ENCODE results near the gene SDF2L1.
"Not testable (repeated sequence)": the region's sequence is repeated elsewhere in the genome, so short reads cannot be mapped to it uniquely, and the experiment has no call there.

Gene SDF2L1

GRCh38 chr22:21641789-21642583 is at the start of gene SDF2L1:
Gene SDF2L1, plus strand, starts transcription at chr22:21642302. Its CDS starts 35 bp downstream, at chr22:21642337.
- TF ChIP-seq FOXP2 (optimal IDR thresholded peaks at IDR 0.05; ENCODE audit: control extremely low read depth, extremely low read length, insufficient read depth) (no peak), EZH2 (IDR thresholded peaks at IDR 0.05) (no peak), POLR2AphosphoS5 (IDR thresholded peaks at IDR 0.05; ENCODE audit: borderline replicate concordance, low read depth, low read length) (no peak; the same call in 1 of the 2 replicates)
- peak within 1 kb of the TSS; percentile 48 for H3K9ac ChIP-seq (ENCODE audit: insufficient read length)
- no peaks in the 10 kb centered on the region for H3K9me3 ChIP-seq (ENCODE audit: low read depth, low read length)
- peak; percentile 81 for DNase-seq (ENCODE audit: low read depth, low spot score)
- H3K4me3 ChIP-seq = peak within 1 kb of the TSS; percentile 83
- no peak within 1 kb of the TSS for H3K27ac ChIP-seq
- no peaks in the 10 kb centered on the region for H3K36me3 ChIP-seq (ENCODE audit: insufficient read depth, low read length)

- DNase-seq (ENCODE audit: low read depth, low spot score) = no peak
- Histone ChIP-seq H3K27ac (no peak overlapping the region), H3K36me3 (ENCODE audit: insufficient read depth, low read length) (peaks cover 50% of the 10 kb centered on the region), H3K4me3 (no peak overlapping the region), H3K9me3 (ENCODE audit: low read depth, low read length) (no peaks in the 10 kb centered on the region), H3K9ac (ENCODE audit: insufficient read length) (no peak overlapping the region)
- no peak for TF ChIP-seq EZH2 (IDR thresholded peaks at IDR 0.05)
- TF ChIP-seq POLR2AphosphoS5 (IDR thresholded peaks at IDR 0.05; ENCODE audit: borderline replicate concordance, low read depth, low read length) = no peak
- TF ChIP-seq FOXP2 (optimal IDR thresholded peaks at IDR 0.05; ENCODE audit: control extremely low read depth, extremely low read length, insufficient read depth) = no peak
Observed at GRCh38 chr22:21592422-21592821, 49.7 kb upstream of the SDF2L1 start.

- no peak overlapping the region for H3K9ac ChIP-seq (ENCODE audit: insufficient read length)
- no peak for DNase-seq (ENCODE audit: low read depth, low spot score)
- H3K36me3 ChIP-seq (ENCODE audit: insufficient read depth, low read length) = peaks cover 48% of the 10 kb centered on the region
- TF ChIP-seq EZH2 (IDR thresholded peaks at IDR 0.05) (no peak), POLR2AphosphoS5 (IDR thresholded peaks at IDR 0.05; ENCODE audit: borderline replicate concordance, low read depth, low read length) (no peak), FOXP2 (optimal IDR thresholded peaks at IDR 0.05; ENCODE audit: control extremely low read depth, extremely low read length, insufficient read depth) (no peak)
- no peak overlapping the region for H3K4me3 ChIP-seq
- no peak overlapping the region for H3K27ac ChIP-seq
- no peaks in the 10 kb centered on the region for H3K9me3 ChIP-seq (ENCODE audit: low read depth, low read length)
Observed at GRCh38 chr22:21593406-21594232, 48.5 kb upstream of the SDF2L1 start.

GRCh38 chr22:21594865-21595452 is 47.1 kb upstream of the SDF2L1 start:
- Histone ChIP-seq H3K27ac (no peak overlapping the region), H3K9me3 (ENCODE audit: low read depth, low read length) (no peaks in the 10 kb centered on the region), H3K36me3 (ENCODE audit: insufficient read depth, low read length) (peaks cover 57% of the 10 kb centered on the region), H3K4me3 (no peak overlapping the region), H3K9ac (ENCODE audit: insufficient read length) (no peak overlapping the region)
- DNase-seq (ENCODE audit: low read depth, low spot score) = no peak
- no peak for TF ChIP-seq FOXP2 (optimal IDR thresholded peaks at IDR 0.05; ENCODE audit: control extremely low read depth, extremely low read length, insufficient read depth)
- TF ChIP-seq EZH2 (IDR thresholded peaks at IDR 0.05) = no peak

- H3K27ac ChIP-seq; DNase-seq (ENCODE audit: low read depth, low spot score); H3K9me3 ChIP-seq (ENCODE audit: low read depth, low read length); H3K4me3 ChIP-seq; H3K9ac ChIP-seq (ENCODE audit: insufficient read length): not testable (repeated sequence)
- peaks cover 57% of the 10 kb centered on the region for H3K36me3 ChIP-seq (ENCODE audit: insufficient read depth, low read length)
Observed at GRCh38 chr22:21596356-21597135, 45.6 kb upstream of the SDF2L1 start.

GRCh38 chr22:21598302-21598701 is 43.8 kb upstream of the SDF2L1 start:
- DNase-seq (ENCODE audit: low read depth, low spot score) = no peak
- Histone ChIP-seq H3K27ac (no peak overlapping the region), H3K9ac (ENCODE audit: insufficient read length) (no peak overlapping the region), H3K36me3 (ENCODE audit: insufficient read depth, low read length) (peaks cover 45% of the 10 kb centered on the region), H3K9me3 (ENCODE audit: low read depth, low read length) (no peaks in the 10 kb centered on the region), H3K4me3 (no peak overlapping the region)
- TF ChIP-seq FOXP2 (optimal IDR thresholded peaks at IDR 0.05; ENCODE audit: control extremely low read depth, extremely low read length, insufficient read depth) = no peak
- TF ChIP-seq POLR2AphosphoS5 (IDR thresholded peaks at IDR 0.05; ENCODE audit: borderline replicate concordance, low read depth, low read length) = no peak
- TF ChIP-seq EZH2 (IDR thresholded peaks at IDR 0.05) = no peak

GRCh38 chr22:21599053-21599893 is 42.8 kb upstream of the SDF2L1 start:
- peaks cover 36% of the 10 kb centered on the region for H3K36me3 ChIP-seq (ENCODE audit: insufficient read depth, low read length)
- TF ChIP-seq EZH2 (IDR thresholded peaks at IDR 0.05) (no peak), FOXP2 (optimal IDR thresholded peaks at IDR 0.05; ENCODE audit: control extremely low read depth, extremely low read length, insufficient read depth) (no peak)
- H3K9ac ChIP-seq (ENCODE audit: insufficient read length) = no peak overlapping the region
- H3K4me3 ChIP-seq = no peak overlapping the region
- no peak for DNase-seq (ENCODE audit: low read depth, low spot score)
- H3K27ac ChIP-seq = no peak overlapping the region
- H3K9me3 ChIP-seq (ENCODE audit: low read depth, low read length) = no peaks in the 10 kb centered on the region
